Measurements from ENCODE around the gene GNG2.

Gene GNG2

DNA sequence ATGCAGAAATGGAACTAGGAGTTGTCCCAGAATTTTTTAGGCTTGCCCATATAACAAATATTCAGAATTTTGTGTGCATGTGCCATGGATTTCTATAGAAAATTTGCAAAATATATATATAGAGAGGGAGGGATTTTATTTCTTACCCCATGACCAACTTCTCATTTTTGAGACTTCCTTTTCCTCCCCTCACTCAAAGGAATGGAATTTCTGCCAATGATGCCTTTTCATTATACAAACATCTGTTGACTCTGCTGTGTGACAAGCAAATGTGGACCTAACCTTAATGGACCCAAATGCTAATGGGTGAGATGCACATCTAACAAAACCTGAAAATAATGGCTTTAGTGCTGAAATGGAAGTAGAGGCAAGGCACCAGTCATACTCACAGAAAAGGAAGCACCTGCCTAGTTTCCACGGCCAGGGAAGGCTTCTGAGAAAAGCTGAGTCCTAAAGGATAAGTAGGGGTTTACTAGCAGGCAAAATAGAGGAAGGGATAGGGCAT is 3.6 kb upstream of the GNG2 start:
- no peak for DNase-seq

DNA sequence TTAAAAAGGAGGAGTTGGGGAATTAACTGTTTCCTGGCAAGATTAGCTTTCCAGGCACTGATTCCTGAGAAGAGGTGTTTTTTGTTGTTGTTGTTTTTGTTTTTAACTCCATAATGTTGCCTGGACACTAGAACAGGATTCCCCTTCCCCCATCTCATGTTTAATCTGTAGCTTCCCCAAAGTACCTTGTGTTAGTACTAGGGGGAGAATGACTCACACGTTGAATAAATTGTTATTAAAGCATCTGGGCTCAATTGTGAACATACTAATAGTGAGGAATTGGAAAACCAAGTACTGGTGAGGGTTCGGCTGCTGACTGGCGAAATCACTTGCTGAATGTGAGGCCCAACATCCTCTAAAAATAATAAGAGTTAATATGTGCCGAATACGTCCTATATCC is 1.3 kb upstream of the GNG2 start:
- no peak for DNase-seq

DNA sequence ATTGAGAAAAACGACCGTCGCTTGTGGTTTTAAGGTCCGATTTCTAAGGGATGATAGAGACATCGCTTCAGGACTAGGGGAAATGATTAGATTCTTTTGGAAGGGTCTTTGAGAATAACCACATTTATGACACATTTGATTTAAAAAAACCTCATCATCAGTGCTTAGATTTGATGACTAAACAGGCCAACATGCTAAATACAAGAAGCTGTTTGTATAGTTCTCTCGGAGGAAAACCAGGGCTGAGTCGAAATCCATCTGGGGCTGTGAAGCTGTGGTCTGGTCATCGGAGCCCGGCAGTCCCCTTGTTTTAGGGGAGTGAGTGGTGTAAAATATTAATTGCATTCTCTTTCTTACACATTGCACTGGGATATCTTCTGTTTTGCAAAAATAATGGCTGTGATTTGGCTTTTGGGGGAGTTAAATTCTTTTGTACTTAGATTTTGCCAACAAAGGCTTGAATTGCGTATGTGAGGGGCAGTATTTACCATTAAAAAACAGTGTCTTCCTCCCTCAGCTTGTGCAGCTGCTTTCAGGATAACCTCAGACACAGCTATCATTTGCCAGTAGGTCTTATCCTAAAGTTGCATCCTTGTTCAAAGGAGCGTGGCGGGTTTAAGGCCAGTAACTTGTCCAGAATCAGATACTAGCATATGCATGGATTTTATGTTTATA is 550 bp downstream of the GNG2 start:
- no peak for DNase-seq

DNA sequence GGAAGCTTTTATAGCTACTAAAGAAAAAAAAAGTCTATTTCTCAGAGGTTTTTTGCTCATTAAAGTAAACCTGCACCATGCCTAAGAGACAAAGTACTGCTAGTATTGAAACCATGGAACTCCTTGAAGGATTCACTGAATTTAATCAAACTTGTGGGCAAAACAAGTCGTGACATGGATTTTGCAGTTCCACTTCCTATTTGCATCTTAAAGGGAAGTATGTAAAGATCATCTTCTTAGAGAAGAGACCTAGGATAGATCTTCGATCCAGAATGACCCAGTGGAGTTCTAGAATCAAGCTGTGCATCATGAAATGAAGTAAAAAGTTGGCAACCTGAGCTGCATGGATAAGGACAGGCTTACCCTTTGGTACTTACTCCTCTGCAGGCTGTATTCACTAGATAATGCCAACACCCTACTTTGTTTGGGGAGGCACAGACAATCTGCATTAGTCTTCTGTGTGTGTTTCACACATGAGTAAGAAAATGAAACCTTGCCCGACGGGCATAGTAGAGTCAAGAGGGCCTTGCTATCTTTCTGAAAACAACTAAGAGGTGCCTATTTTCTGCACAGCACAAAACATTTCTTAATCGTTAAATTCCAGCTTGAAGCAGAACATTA is 1.9 kb downstream of the GNG2 start:
- DNase-seq, result no peak

DNA sequence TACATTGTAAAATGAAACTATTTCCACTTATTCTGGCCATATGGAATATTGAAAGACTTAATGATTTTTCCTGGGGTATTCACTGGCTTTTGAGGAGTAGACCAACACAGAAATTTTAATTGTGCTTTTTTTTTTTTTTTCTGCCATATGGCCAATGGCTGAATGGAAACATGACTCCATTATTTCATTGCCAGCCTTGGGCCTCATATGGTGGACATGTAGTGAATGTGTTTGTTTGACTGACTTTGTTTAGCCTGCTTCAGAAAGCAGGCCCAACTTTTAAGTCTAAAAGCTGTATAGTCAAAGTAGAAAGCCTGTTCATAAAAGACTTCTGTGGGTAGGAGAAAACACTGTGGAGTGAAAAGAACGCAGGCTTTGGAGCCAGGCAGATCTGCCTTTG is 2.4 kb downstream of the GNG2 start:
- DNase-seq, result no peak

DNA sequence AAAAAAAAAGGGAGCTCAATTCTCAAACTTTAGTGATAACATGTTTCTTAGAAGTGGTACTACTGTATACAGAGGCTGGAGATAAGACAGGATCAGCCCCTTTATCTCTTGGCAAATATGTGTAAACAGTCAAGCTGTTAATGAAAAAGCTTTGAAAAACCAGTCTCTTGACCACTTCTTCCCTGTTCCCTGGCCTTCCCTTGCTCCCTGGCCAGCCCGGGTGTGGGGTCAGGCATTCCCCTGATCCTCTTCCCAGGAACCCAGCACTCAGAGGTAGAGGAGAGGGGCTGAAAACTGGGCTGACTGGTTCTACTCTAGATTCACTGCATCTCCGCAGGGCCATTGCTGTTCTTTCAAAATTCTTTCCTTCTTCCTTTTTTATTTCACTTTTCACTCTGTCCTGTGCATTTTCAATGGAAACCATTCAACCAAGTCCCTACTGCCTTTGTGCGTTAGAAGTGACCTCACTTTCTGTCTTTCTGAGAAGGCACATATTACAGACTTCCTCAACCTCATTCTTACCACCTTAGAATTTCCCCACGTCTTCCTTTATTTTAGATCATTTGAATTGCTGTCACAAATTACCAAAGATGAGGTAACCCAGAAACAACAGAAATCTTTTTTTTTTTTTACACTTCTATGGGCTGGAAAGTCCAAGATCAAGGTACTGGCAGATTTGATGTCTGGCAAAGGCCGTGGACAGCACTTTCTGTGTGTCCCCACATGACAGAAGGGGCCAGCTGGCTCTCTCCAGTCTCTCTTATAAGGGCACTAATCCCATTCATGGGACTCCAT is 5.7 kb downstream of the GNG2 start:
- no peak for DNase-seq

DNA sequence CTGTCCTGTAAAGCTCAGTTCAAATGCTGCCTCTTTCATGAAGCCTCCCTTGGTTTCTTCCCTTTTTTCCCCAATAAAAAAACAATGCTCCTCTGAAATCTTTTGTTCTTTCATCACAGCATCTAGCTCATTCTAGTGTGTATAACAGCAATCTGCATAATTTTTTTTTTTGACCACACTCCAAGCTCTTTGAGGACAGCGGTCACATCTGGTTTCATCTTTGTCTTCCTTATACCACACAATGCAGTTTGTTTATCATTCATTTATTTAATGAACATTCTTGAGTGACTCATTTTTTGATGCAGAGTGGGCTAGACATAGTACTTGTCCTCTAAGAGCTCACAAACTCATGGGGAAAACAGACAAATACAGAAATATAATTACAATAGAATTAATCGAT is 7.3 kb downstream of the GNG2 start:
- no peak for DNase-seq

DNA sequence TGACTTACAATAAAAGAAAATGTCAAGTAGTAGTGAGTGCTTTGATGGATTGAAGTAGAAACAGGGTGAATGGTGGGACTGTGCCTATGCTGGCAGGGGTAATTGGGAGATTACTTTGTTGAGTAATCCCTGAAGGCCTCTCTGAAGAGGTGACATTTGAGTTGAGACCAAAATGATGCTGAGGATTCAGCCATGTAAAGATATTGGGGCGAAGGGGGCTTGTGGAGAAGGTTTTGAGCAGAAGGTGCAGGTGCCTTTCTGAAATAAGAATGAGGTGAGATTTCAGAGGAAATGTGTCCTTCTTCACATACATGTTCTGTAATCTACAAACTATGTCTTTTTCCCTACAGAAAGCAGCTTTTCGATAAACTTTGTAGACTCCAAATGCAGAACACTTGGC is 8.0 kb downstream of the GNG2 start:
- no peak for DNase-seq

DNA sequence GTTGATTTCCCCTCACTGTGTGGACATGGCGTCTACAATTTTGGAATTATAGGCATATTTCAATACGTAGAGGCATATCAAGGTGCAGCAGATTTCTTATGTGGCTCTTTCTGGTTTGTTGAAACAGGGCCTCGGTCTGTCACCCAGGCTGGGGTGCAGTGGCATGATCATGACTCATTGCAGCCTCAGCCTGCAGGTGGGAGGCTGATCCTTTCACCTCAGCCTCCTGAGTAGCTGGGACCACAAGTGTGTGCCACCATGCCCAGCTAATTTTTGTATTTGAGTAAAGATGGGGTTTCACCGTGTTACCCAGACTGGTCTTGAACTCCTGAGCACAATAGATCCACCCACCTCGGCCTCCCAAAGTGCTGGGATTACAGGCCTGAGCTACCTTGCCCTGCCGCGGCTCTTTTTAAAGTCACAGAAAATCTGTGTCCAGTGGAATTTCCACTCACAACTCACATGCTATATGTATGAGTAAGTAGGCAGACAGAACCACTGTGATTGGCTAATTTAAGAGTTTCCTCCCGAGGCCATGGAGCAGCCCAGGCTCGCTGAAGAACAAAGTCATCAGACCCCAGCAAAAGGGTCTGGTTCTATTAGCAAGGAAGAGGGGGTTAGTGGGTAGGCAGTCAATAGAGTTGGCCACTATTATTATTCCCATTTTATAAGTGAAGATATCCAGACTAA is 9.1 kb downstream of the GNG2 start:
- no peak for DNase-seq

DNA sequence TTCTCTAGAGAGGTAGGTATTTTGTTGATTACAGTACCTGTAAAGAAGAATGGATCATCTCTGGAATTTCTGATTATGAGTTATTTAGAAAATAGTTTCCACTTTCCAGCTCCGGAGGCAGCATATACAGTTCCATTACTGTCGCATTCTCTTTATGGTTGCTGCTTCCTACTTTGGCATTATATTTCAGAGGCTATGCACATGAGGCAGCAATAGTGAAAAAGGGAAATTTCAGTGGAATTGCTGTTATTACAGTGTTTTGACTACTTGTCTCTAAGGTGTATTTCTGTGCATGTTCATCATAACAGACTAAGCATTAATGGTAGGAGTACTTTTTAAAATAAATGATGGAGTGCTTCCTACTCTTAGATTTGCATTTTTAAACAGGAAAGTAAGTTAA is 10.2 kb downstream of the GNG2 start:
- DNase-seq, result no peak

DNA sequence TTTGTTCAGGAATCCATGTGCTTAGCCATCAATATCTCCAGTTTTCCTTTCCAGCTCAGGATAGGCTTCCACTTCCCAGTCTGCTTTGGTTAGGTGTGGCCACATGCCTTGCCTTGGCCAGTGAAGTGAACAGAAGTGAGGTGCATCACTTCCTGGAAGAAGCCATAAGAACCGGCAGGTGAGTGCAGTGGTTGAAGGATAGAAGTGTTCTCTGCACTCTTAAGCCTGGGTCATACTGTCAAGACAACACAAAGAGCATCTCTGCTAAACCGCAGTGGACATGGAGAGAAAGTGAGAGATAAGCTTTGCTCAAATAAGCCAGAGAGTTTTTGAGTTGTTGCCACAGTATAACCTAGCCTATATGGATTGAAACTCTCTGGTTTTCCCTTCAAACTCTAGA is 11.4 kb downstream of the GNG2 start:
- DNase-seq, result no peak

DNA sequence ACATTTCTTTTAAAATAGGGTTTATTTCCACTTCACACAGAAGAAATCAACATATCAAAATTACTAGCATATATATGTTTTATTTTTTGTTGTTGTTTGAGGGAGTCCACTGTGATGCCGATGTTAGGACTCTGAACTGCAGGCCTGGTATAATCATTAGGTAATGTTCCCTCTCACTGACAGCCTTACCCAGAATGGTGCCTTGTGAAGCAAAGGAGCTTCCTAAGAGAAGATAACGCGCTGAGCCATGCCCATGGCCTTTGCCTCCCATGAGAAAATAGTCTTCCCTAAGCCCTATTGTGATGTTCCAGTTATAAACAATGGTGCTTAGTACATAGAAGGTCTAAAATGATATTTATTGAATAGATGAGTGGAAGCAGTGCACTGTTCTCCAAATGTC is 12.0 kb downstream of the GNG2 start:
- no peak for DNase-seq

DNA sequence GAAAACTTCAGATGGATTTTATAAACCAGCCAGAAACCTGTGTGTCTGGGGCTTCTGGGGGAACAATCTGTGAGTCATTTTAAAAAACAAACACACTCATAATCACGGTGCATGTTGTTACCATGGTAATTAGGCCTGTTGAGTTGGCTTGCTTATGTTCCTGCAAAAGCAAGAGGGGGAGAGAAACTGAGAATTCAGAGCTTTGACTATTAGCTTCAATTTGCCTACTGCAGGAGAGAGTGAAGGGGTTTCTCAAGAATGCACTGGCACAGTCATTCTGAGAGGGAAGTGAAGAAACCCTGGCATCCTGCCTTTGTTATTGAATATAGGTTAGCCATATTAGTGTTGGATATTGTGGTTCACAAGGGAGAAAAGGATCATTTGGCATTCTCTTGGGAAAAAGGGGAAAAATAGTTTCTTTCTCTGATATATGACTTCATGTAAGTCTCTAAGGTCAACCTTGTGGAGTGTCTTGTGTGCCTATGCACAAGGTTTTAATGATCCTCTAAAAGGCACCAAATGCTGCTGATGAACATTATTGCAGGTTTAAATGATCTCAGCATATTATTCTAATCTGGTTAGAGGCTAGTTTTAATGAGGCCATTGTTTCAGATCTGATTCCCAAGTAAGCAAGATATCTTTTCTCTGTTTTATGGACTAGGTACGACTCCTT is 12.9 kb downstream of the GNG2 start:
- DNase-seq, result no peak

DNA sequence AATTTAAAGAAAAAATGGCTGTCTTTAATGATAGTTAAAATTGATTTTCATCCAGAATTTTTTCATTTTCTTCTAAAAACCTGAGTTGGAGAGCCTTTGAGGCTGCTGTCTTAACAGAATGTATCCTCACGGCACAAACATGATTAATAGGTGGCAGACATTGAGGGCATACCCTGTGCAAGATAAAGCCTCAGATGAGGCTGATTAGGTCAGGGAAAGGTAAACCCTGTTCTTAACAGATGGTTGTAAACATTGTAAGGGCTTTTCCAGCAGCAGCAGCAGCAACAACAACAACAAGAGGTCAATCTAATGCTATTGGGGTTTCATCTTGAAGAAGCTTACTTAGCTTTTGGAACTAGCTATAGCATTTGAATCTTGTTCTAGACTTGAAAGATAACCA is 17.4 kb downstream of the GNG2 start:
- no peak for DNase-seq

DNA sequence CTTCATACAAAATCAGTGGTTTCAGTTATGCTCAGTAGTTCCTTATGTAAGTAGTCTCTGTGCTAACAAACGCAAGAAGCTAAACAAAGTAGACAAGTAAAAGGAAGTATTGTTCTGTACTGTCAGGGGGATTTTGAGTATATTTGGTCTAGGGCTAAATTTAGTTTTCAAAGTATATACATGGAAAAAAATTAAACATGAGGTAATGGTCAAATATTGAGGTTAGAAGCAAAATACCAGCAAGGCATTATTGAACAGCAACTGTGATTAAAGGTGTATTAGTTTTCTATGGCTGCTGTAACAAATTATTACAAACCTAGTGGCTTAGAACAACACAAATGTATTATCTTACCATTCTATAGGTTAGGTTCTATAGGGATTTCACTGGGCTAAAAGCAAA is 18.8 kb downstream of the GNG2 start:
- no peak for DNase-seq

DNA sequence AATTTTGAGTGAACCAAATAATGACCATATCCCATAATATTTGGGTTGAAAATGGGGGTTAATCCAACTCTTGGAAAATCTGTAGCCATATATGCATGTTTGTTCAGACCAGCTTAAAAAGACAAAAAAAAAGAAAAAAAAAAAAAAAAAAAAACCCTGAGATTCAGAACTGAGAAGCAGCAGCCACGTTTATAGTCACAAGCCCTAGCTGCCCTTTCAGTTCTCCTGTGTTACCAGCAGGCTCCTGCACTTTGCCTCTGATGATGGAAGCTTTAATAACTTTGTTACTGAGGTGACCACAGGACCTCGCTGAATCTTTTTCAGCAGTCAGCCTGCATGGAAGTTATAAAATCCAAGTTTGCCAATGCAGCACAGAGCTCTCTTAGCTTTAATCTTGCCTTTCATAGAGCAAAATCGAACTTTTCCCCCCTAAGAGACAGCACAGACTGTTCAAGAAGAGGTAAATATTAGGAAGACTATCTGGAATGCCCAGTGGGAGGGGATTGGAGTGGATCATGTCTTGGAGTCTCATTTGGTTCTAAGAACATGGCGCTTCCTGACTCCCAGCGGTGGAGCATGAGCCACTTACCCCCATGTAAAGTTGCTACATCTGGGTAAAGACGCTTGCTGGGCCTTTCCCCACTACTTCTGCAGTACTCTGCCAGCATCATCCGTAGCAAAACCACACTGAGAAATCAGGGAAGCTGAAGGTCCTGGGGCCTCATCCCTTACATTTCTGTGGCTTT is 20.6 kb downstream of the GNG2 start:
- no peak for DNase-seq

DNA sequence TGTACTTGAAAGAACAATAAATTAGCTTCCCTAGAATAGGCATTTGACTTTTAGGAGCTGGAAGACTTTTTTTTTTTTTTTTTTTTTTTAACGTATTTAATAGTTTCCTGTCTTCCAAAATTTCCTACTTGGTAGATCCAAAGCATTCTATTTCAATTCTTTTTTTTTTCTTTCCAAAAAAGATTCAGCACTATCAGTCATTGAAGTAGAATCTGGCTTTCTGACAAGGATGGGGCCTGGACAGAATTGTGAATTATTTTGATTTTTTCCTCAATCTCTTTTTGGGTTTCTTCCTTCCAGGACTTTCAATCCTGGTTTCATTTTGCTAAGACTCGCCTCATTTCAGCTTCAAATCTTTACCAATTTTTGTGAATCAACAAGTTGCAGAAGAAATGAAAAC is 21.2 kb downstream of the GNG2 start:
- DNase-seq, result no peak

DNA sequence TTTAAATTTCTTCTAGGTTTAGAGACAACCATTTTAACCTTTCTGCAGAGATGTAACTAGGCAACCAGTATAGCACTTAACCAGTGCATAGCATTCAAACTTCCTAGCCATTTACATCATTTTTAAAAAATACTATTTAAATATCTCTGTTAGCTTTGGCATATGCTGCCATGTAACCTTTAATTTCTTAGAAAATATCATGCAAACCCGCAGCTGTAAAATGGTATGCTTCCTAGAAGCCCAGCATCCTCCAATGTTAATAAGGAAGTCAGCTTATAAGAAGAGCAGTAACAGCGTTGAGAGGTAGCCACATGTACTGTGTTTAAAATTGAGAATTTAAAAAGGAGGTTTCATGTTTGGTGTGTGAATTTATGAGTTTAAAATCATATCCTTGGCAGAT is 22.8 kb downstream of the GNG2 start:
- no peak for DNase-seq

DNA sequence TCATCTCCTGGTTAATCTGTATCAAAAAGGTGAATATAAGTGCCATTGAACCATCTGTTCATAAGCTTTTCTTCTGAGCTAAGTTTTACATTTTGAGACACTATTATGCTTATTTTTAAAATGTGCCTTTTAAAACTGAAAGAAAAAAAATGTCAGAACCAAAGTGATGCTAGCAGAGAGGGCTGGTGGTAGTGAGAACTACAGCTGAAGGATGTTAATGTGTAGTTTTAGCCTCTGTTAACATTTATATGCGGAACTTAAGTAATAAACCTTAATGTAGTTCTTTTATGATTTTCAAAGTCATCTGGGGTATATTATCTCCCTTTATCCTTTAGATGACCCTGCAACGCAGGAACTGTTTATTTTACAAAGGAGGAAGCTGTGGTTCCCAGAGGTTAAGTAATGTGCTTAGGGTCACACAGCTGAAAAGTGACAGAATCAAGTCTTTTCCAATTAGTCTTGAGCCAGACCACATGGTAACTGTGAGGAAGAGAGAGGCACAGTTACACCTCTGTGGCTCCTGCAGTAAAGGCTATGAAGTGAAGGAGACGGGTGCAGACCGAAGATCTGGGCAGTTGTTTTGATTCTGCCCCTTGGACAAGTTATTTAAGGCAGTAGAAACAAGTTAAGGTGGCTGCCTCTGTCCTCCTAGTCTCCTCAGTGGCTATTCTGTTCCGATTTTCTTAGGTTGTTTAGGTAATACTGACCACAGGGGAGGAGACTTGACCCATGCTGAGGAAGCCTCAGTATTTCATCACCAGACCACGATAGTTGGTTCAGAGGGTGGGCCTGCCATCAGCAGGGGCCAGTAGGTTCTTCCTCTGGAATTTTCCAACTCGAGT is 23.9 kb downstream of the GNG2 start:
- DNase-seq, result no peak

DNA sequence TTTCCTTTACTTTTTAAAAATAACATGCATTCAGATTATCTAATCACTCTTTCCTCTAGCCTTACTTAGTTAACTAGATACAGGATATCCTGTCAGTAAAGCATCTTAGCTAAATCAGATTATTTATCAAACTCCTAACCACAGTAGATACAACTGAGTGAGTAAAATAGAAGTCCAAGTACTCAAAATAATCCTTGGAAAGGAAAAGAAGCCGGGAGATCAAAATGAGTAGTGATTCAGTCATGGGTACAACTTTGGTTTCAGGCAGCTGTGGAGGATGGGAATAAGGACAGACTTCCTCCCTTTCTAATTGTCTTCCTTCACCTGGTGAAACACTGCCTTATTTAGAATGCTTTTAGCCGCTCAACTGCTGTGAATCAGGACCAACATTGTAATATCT is 29.4 kb downstream of the GNG2 start:
- no peak for DNase-seq

DNA sequence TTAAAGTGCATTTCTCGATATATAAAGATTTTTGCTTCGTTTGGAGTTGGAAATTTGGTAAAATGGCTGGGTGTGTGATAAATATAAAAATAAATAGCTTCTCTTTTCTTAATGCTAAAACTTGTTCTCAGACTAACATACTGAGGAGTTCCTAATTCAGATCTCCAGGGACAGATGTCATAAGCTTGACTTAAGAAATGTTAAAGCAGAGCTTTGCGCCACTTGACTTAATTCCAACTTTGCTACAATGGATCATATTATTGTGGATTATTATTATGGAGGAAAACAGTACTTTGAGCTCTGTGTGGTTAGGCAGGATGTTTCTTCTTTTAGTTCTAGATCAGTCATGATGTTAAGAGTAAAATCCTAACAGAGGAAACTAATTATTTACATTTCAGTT is 33.8 kb downstream of the GNG2 start:
- no peak for DNase-seq
